Measurements from ENCODE around the gene LTB. TPM values are rescaled to one million over a fixed set of nuclear protein-coding genes. Genes with fewer than 3 reads are reported as not detected.

The LTB gene
- total RNA-seq, 2 donors from 2014 or later, result 3.4 to 5.7 TPM

DNA sequence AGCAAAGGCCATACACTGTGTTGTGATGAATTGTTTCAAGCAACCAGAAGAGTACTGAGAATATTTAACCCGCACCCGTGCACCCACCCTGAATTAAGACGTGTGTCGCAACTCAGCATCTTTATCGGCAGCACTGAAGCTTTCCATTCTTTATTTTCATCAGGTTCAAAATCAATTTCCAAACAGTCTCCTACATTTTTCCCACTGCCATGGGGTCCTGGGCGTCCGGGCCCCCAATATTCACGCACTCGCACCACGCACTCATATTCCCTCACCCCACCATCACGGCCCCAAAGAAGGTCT lies 1.8 kb downstream of the LTB start:
- peak overlapping the region; percentile 78 for H3K27ac ChIP-seq
- no peak for DNase-seq
- peaks cover 4% of the 10 kb centered on the region for H3K4me1 ChIP-seq
- no peaks in the 10 kb centered on the region for H3K27me3 ChIP-seq
- H3K36me3 ChIP-seq, result no peaks in the 10 kb centered on the region
- peak overlapping the region; percentile 82 to 87 for H3K9ac ChIP-seq (ENCODE audit: low read depth in 2 of 2, low read length in 2 of 2)
- H3K4me3 ChIP-seq, result peak overlapping the region; percentile 83
- no peaks in the 10 kb centered on the region for H3K9me3 ChIP-seq
- intact Hi-C loops (cut with DNase I), result no loop called here
- TF ChIP-seq CTCF (IDR thresholded peaks at IDR 0.05), result no peak

- H3K36me3 ChIP-seq, result no peaks in the 10 kb centered on the region
- no peaks in the 10 kb centered on the region for H3K27me3 ChIP-seq
- intact Hi-C loops (cut with DNase I), result no loop called here
- H3K27ac ChIP-seq, result peak overlapping the region; percentile 78
- peaks cover 4% of the 10 kb centered on the region for H3K4me1 ChIP-seq
- H3K4me3 ChIP-seq, result peak overlapping the region; percentile 83
- peak overlapping the region in 1 of 2 donors; percentile 87 for H3K9ac ChIP-seq (ENCODE audit: low read depth in 2 of 2, low read length in 2 of 2)
- H3K9me3 ChIP-seq, result no peaks in the 10 kb centered on the region
- no peak for DNase-seq
- TF ChIP-seq CTCF (IDR thresholded peaks at IDR 0.05), result no peak
These were observed 2.4 kb downstream of the LTB start for GRCh38 chr6:31579546-31580437.

DNA sequence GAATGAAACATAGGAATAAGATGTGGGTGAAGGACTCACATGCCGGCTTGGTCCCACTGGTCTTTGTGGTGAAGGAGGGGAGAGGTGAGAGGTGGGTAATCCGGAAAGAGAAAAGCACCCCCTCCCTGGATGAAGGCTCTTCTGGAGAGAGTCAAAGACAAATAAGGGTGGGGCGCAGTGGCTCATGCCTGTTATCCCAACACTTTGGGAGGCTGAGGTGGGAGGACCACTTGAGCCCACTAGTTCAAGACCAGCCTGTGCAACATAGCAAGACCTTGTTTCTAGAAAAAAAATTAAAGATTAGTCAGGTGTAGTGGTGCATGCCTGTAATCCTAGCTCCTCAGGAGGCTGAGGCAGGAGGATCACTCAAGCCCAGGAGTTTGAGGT lies 3.1 kb downstream of the LTB start:
- intact Hi-C loops (cut with DNase I), result no loop called here
- no peak for TF ChIP-seq CTCF (IDR thresholded peaks at IDR 0.05)
- no peak for DNase-seq
- no peaks in the 10 kb centered on the region for H3K36me3 ChIP-seq
- peaks cover 4% of the 10 kb centered on the region for H3K4me1 ChIP-seq
- H3K27ac ChIP-seq, result no peak overlapping the region
- H3K9ac ChIP-seq (ENCODE audit: low read depth in 2 of 2, low read length in 2 of 2), result no peak overlapping the region
- H3K4me3 ChIP-seq, result no peak overlapping the region
- H3K9me3 ChIP-seq, result no peaks in the 10 kb centered on the region
- H3K27me3 ChIP-seq, result no peaks in the 10 kb centered on the region

DNA sequence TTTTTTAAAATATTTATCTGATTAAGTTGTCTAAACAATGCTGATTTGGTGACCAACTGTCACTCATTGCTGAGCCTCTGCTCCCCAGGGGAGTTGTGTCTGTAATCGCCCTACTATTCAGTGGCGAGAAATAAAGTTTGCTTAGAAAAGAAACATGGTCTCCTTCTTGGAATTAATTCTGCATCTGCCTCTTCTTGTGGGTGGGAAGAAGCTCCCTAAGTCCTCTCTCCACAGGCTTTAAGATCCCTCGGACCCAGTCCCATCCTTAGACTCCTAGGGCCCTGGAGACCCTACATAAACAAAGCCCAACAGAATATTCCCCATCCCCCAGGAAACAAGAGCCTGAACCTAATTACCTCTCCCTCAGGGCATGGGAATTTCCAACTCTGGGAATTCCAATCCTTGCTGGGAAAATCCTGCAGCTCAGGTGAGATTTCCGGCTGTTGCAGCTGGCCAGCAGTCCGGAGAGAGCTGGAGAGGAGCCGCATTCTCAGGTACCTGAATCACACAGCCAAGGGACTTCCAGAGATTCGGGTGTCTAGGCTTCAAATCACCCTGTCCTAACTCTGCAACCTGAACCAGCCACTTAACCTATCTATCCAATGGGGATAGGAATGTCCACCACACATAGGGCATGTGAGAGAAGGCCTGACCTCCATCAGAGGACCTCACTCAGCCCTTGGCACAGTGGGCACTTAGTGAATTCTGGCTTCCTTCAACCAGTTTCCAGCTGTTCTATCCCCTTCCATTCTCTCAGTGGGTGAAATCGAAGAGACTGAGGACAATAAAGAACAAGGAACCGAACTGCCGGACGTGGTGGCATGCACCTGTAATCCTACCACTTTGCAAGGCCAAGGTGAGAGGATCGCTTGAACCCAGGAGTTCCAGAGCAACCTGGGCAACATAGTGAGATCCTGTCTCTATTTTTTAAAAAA lies 3.8 kb downstream of the LTB start:
- DNase-seq, result no peak
- Histone ChIP-seq H3K27me3 (no peaks in the 10 kb centered on the region), H3K4me3 (no peak overlapping the region), H3K9me3 (no peaks in the 10 kb centered on the region), H3K36me3 (no peaks in the 10 kb centered on the region), H3K4me1 (peaks cover 4% of the 10 kb centered on the region), H3K27ac (no peak overlapping the region), H3K9ac (ENCODE audit: low read depth in 2 of 2, low read length in 2 of 2) (no peak overlapping the region)
- intact Hi-C loops (cut with DNase I), result no loop called here
- no peak for TF ChIP-seq CTCF (IDR thresholded peaks at IDR 0.05)

- Histone ChIP-seq H3K36me3 (no peaks in the 10 kb centered on the region), H3K4me3 (no peak overlapping the region), H3K27ac (no peak overlapping the region), H3K4me1 (peaks cover 4% of the 10 kb centered on the region), H3K9ac (ENCODE audit: low read depth in 2 of 2, low read length in 2 of 2) (no peak overlapping the region), H3K9me3 (no peaks in the 10 kb centered on the region), H3K27me3 (no peaks in the 10 kb centered on the region)
- intact Hi-C loops (cut with DNase I), result no loop called here
- no peak for DNase-seq
- TF ChIP-seq CTCF (IDR thresholded peaks at IDR 0.05), result no peak
These were observed 4.7 kb downstream of the LTB start for GRCh38 chr6:31577579-31577966.
